ENCODE measurements around the gene NOD1.
"Not testable (repeated sequence)": the region's sequence is repeated elsewhere in the genome, so short reads cannot be mapped to it uniquely, and the experiment has no call there.

NOD1 gene

GRCh38 chr7:30430777-30431176, 47.8 kb downstream of the NOD1 start:
- DNase-seq (ENCODE audit: insufficient read length, low spot score) (no peak), FAIRE-seq (no peak)
- no peak for TF ChIP-seq POLR2A (IDR thresholded peaks at IDR 0.05; ENCODE audit: low read depth, low read length)

DNA sequence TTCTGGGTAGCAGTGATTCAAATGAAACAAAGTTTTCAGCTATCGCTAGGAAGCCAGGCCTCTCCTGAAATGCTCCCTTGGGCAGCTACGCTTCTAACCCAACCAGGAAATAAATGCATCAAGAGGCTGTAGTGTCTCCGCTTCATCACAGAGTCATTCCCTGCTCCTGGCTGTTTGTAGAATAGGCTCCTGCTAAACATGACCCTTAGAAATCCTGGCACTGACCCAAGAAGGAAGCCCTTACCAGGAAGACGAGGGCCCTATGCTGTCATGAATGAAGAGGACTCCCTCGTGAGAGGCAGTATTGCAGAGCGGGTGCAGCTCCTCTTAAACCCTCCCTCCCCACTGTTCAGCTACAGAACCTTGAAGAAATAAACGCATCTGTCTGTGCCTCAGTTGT, 48.3 kb downstream of the NOD1 start:
- FAIRE-seq (no peak), DNase-seq (ENCODE audit: insufficient read length, low spot score) (no peak)
- no peak for TF ChIP-seq POLR2A (IDR thresholded peaks at IDR 0.05; ENCODE audit: low read depth, low read length)

DNA sequence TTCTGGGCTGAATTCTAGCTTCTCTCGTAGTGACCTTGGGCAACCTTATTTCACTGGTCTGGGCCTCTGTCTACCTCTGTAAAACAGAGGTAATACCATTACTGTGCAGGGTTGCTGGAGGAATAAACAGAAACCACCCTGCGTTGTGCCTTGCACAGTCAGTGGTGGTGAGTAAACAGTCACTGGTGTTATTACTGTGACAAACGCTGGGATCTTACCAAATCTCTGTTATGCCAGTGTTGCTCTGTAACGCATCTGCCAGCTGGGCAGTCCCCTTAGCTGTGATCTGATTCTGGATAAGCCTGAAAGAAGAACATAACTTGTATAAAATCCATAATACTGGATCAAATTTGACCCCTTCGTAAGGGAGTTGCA, 49.4 kb downstream of the NOD1 start:
- TF ChIP-seq POLR2A (IDR thresholded peaks at IDR 0.05; ENCODE audit: low read depth, low read length) = no peak
- DNase-seq (ENCODE audit: insufficient read length, low spot score) = no peak
- no peak for FAIRE-seq

DNA sequence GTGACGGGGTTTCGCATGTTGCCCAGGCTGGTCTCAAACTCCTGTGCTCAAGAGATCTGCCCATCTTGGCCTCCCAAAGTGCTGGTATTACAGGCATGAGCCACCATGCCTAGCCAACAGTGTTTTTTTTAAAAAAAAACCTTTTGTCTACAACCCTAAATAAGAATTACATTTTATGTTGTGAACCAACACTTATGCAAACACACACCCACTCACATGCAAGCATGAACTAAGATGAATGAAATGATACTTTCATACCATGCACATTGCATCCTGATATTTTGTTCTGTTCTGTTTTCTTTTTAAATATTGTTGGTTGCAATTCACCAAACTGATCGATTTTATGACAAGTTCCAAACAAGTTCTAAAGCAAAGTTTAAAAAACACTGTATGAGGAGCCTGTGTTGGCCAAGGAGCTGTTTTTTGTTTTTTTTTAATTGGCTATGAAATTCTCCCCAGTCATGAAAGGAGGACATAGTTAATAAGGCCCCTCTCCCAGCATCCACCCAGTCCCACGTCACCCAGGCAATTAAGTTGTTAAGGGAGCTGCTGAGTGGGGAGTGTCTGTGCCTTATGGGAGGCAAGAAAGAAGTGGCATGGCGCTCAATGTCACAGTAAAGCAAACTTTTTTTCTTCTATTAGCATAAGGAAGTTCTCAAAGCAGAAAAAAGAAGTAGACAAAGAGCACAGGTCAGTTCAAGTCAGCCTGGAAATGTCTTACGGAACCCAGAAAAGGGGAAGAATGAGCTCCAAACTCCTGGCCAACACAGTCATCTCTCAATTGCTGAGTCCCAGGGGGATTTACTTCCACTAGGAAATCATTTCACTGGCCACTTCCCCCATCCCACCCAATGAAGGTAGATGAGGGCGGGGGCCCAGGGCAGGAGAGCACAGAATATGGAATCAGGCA, 50.1 kb downstream of the NOD1 start:
- FAIRE-seq (no peak), DNase-seq (ENCODE audit: insufficient read length, low spot score) (no peak)
- TF ChIP-seq POLR2A (IDR thresholded peaks at IDR 0.05; ENCODE audit: low read depth, low read length) = no peak

- DNase-seq (ENCODE audit: insufficient read length, low spot score) (no peak), FAIRE-seq (no peak)
- no peak for TF ChIP-seq POLR2A (IDR thresholded peaks at IDR 0.05; ENCODE audit: low read depth, low read length)
These were observed 51.1 kb downstream of the NOD1 start for GRCh38 chr7:30427296-30428070.

GRCh38 chr7:30424506-30424905, 54.1 kb downstream of the NOD1 start:
- DNase-seq (ENCODE audit: insufficient read length, low spot score) = no peak
- FAIRE-seq = no peak
- no peak for TF ChIP-seq POLR2A (IDR thresholded peaks at IDR 0.05; ENCODE audit: low read depth, low read length)

GRCh38 chr7:30423788-30424505, 54.6 kb downstream of the NOD1 start:
- TF ChIP-seq POLR2A (IDR thresholded peaks at IDR 0.05; ENCODE audit: low read depth, low read length) = no peak
- no peak for DNase-seq (ENCODE audit: insufficient read length, low spot score)
- FAIRE-seq = no peak

DNA sequence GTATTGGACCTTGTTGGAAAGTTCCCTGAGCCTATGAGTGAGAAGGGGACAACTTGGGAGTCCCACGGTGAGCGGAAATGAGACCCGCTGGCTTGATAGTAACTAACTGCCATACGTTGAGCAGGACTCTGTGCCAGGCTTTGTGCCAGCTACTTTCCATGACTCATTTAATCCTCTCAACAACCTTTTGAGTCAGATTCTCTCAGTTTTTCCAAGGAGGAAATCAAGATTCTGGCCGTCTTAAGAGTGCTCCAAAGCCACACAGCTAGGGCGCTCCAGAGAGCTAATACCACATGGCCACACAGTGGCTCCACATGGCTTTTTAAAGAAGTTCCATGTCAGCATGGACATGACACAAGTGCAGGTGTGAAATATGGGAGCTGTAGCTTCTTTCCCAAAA, 55.7 kb downstream of the NOD1 start:
- FAIRE-seq = no peak
- no peak for DNase-seq (ENCODE audit: insufficient read length, low spot score)
- no peak for TF ChIP-seq POLR2A (IDR thresholded peaks at IDR 0.05; ENCODE audit: low read depth, low read length)

GRCh38 chr7:30421647-30422196, 56.9 kb downstream of the NOD1 start:
- TF ChIP-seq POLR2A (IDR thresholded peaks at IDR 0.05; ENCODE audit: low read depth, low read length) = no peak
- FAIRE-seq (no peak), DNase-seq (ENCODE audit: insufficient read length, low spot score) (no peak)

DNA sequence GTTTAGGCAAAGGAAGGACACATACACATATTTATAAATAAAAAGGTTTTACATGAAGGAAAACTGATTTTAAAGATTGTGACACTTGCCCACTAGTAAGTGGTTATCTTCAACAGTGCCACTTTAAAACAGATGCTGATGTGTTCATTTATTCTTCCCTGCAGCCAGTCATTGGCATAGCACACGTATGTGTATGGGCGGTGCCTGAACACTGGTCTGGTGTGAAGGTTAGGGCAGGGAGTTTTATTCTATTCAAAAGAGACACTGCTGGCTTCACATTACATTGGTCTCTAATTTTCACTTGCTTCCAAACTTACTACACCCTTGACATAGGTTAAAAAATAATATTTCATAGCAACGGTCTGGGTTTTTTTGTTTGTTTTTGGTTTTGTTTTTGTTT, 57.9 kb downstream of the NOD1 start:
- no peak for TF ChIP-seq POLR2A (IDR thresholded peaks at IDR 0.05; ENCODE audit: low read depth, low read length)
- DNase-seq (ENCODE audit: insufficient read length, low spot score) (no peak), FAIRE-seq (no peak)

- DNase-seq (ENCODE audit: insufficient read length, low spot score); FAIRE-seq: not testable (repeated sequence)
These were observed 58.5 kb downstream of the NOD1 start for GRCh38 chr7:30420080-30420479.

DNA sequence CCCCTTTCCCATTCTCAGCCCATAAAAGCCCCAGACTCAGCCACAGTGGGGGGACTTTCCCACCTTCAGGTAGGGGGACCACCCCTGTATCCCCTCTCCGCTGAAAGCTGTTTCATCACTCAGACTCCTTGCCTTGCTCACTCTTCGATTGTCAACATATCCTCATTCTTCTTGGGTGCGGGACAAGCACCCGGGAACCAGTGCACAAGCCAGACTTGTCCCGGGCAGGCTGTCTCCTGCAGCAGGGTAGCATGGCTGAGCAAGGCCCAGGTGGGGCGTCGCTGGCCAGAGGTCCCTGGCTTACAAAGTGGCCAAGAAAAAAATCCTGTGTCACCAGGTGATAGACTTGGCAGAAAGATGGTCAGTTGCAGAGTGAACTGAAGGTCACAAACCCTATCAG, 64.7 kb downstream of the NOD1 start:
- TF ChIP-seq POLR2A (IDR thresholded peaks at IDR 0.05; ENCODE audit: low read depth, low read length) = no peak
- FAIRE-seq (no peak), DNase-seq (ENCODE audit: insufficient read length, low spot score) (no peak)

DNA sequence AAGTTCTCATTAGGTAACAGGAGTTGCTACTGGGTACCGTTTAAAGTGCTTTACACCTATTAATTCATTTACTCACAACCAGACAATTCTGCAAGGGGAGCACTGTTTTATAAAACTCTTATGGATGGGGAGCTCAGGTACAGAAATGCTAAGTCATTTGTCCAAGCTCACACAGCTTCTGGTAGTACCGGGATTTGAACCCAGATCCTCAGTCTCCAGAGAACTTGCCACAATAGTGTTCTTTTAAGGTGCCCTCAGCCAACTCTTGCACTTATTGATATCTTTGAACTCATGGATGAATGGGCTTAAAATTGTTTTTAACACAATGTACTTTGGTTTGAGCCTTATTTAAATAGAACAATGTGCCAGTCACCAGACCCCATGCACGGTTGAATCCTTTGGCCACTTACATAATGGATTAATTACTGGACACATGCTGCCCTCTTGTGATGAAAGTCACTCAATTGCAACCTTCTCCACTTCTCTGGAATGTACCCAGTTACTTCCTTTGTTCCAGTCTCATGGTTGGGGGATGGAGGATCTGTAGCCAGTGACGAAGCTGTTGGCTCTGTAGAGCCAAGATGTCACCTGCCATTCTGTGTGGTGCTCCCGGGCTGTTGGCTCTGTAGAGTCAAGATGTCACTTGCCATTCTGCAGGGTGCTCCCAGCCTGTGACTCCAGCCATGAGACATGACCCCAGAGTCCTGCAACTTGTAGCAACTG, 65.6 kb downstream of the NOD1 start:
- peak; percentile 36 for FAIRE-seq
- peak; percentile 78 for DNase-seq (ENCODE audit: insufficient read length, low spot score)
- TF ChIP-seq POLR2A (IDR thresholded peaks at IDR 0.05; ENCODE audit: low read depth, low read length) = no peak

All from H54 (cell line).